ENCODE data around the gene APLN.

- TF ChIP-seq CTCF (optimal IDR thresholded peaks at IDR 0.05 in 1 of 3, IDR thresholded peaks at IDR 0.05 in 1 of 3, conservative IDR thresholded peaks at IDR 0.05 in 1 of 3; ENCODE audit: extremely low read depth in 1 of 3, insufficient read depth in 2 of 3, low read length in 3 of 3) (no peak), EZH2 (IDR thresholded peaks at IDR 0.05; ENCODE audit: low read length) (no peak)
Measured at GRCh38 chrX:129599499-129599898, 55.3 kb downstream of the APLN start.

All from keratinocyte (primary cell).